ENCODE results near the gene HACE1.

DNA sequence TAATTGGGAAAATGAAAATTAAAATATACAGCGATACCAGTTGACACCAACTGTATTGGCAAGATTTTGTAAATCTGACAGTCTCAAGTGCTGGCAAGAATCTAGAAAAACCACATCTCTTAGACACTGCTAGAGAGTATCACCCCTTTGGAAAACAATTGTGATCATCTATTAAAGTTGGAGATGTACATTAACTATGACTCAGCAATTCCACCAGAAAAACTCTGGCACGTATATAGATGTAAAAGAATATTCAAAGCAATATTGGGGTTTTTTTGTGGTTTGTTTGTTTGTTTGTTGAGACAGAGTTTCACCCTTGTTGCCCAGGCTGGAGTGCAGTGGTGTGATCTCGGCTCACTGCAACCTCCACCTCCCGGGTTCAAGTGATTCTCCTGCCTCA, 142.9 kb downstream of the HACE1 start:
- TF ChIP-seq, protein P1, sequence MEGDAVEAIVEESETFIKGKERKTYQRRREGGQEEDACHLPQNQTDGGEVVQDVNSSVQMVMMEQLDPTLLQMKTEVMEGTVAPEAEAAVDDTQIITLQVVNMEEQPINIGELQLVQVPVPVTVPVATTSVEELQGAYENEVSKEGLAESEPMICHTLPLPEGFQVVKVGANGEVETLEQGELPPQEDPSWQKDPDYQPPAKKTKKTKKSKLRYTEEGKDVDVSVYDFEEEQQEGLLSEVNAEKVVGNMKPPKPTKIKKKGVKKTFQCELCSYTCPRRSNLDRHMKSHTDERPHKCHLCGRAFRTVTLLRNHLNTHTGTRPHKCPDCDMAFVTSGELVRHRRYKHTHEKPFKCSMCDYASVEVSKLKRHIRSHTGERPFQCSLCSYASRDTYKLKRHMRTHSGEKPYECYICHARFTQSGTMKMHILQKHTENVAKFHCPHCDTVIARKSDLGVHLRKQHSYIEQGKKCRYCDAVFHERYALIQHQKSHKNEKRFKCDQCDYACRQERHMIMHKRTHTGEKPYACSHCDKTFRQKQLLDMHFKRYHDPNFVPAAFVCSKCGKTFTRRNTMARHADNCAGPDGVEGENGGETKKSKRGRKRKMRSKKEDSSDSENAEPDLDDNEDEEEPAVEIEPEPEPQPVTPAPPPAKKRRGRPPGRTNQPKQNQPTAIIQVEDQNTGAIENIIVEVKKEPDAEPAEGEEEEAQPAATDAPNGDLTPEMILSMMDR (IDR thresholded peaks at IDR 0.05): no peak
- TF ChIP-seq POLR2A (IDR thresholded peaks at IDR 0.05): no peak

All from prostate gland (tissue), 2 donors.